C1 segment of cervical spinal cord (tissue), 14 donors: ENCODE measurements around the gene TMEM145.

Experiments used
- DNase-seq, 14 donors: peaks; one replicate each; lab custom pipeline; 2025; lab: John Stamatoyannopoulos, UW

Gene TMEM145

GRCh38 chr19:42288881-42289555 is 24.1 kb upstream of the TMEM145 start:
- no peak for DNase-seq

- no peak for DNase-seq
These were observed 23.5 kb upstream of the TMEM145 start for GRCh38 chr19:42289556-42290041.

- no peak for DNase-seq
These were observed 23.0 kb upstream of the TMEM145 start for GRCh38 chr19:42290136-42290522.

- DNase-seq = no peak
These were observed 22.3 kb upstream of the TMEM145 start for GRCh38 chr19:42290523-42291434.

- DNase-seq = no peak
These were observed 21.7 kb upstream of the TMEM145 start for GRCh38 chr19:42291435-42291810.

GRCh38 chr19:42292042-42292960 is 20.8 kb upstream of the TMEM145 start:
- no peak for DNase-seq

GRCh38 chr19:42292963-42293362 is 20.1 kb upstream of the TMEM145 start:
- DNase-seq = no peak

GRCh38 chr19:42293540-42293939 is 19.6 kb upstream of the TMEM145 start:
- DNase-seq = no peak

GRCh38 chr19:42293948-42294347 is 19.2 kb upstream of the TMEM145 start:
- DNase-seq = no peak

- DNase-seq = no peak
These were observed 18.5 kb upstream of the TMEM145 start for GRCh38 chr19:42294471-42295137.

GRCh38 chr19:42295342-42295741 is 17.8 kb upstream of the TMEM145 start:
- no peak for DNase-seq

GRCh38 chr19:42295831-42296525 is 17.1 kb upstream of the TMEM145 start:
- peak in 12 of 14 donors; percentile 31 to 76 (median 59) for DNase-seq

- DNase-seq = no peak
These were observed 16.1 kb upstream of the TMEM145 start for GRCh38 chr19:42297039-42297438.

GRCh38 chr19:42301646-42302203 is 11.4 kb upstream of the TMEM145 start, which contains the start of gene PRR19:
Gene PRR19, plus strand, starts transcription at chr19:42302132. Its CDS starts 7,453 bp downstream, at chr19:42309585.
- peak in 2 of 14 donors; percentile 45 to 66 for DNase-seq

- no peak for DNase-seq
These were observed 10.0 kb upstream of the TMEM145 start for GRCh38 chr19:42303101-42303464.

GRCh38 chr19:42303876-42304275 is 9.2 kb upstream of the TMEM145 start:
- DNase-seq = no peak

GRCh38 chr19:42306646-42307045 is 6.5 kb upstream of the TMEM145 start:
- no peak for DNase-seq

GRCh38 chr19:42309686-42310085 is 3.4 kb upstream of the TMEM145 start:
- no peak for DNase-seq

GRCh38 chr19:42311657-42312056 is 1.5 kb upstream of the TMEM145 start:
- no peak for DNase-seq

GRCh38 chr19:42312370-42312769 is 739 bp upstream of the TMEM145 start:
- DNase-seq = no peak
